Endothelial cell of hepatic sinusoid (primary cell): Measurements from ENCODE around the gene MUC5B.

Source experiments
- in situ Hi-C: cut with HindIII; loops from 2 replicates; pipeline ENCODE4 v1.10.0; 2017; ENCODE audit warnings: low sequenced_read_pairs

Gene MUC5B

GRCh38 chr11:1201395-1202153 lies 21.3 kb upstream of the MUC5B start:
- in situ Hi-C loops = loop anchor here (25.0 kb wide), 1 partner anchor 139 kb away; the partner anchor contains the start of gene MUC2

DNA sequence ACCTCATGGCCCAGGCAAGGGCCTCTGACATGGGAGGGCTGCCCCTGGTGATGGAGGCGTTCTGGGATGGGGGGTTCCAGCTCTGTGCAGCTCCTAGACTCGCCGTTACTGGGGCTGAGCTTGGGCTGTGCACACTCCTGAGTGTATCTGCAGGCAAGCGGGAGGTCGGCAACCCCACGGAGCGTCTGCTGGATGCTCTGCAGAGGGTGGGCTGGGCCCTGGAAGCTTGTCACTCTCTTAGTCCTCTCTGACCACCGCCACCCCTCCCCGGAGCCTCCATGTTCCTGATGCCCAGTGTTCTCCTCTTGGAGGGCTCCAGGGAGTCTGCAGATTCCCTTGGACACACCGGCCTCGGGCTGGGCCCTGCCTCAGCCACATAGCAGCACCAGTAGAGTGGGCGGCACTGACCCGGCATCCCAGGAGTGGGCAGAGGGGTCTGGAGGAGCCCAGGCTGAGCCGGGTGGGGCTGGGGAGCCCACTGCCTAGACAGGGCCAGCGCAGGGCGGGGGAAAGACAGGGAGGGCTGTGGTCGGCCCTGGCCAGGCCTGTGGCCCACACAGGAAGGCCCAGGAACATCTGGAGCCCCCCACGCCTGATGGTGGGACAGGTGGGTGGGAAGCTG lies 20.6 kb upstream of the MUC5B start:
- in situ Hi-C loops = loop anchor here (25.0 kb wide), 1 partner anchor 140 kb away; the partner anchor contains the start of gene MUC2

DNA sequence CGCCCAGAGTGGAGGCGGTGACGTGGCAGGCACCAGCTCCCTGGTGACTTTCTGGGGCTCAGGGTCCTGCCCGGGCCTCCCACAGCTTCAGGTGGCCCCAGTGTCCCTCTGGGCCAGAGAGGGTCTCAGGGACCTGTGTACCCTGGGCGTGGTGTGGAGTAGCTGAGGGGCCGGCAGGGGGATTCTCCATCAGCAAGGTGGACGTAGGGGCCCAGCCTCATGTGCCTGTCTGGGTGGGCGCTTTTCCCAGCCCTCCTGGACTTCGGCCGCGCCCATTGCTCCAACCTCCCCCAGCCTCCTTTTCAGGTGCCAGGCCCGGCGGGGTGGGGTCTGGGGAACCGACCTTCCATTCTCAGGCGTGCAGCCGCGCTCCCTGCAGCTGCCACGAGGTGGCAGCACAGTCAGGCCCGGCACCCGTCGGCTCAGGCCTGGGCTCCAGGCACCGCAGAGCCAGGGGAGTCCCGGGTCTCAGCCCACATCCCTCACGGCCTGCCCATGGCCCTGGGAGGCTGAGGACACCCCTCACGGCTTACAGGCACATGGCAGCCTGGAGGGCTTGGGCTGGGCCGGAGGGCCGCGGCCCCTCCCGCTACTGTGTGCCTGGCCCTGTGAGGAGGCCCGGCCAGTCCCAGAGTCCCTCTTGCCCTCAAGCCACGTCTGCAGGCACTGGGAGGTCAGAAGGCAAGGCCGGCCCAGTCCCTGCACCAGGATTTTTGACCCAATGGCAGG lies 19.9 kb upstream of the MUC5B start:
- in situ Hi-C loops = loop anchor here (25.0 kb wide), 1 partner anchor 141 kb away; the partner anchor contains the start of gene MUC2

DNA sequence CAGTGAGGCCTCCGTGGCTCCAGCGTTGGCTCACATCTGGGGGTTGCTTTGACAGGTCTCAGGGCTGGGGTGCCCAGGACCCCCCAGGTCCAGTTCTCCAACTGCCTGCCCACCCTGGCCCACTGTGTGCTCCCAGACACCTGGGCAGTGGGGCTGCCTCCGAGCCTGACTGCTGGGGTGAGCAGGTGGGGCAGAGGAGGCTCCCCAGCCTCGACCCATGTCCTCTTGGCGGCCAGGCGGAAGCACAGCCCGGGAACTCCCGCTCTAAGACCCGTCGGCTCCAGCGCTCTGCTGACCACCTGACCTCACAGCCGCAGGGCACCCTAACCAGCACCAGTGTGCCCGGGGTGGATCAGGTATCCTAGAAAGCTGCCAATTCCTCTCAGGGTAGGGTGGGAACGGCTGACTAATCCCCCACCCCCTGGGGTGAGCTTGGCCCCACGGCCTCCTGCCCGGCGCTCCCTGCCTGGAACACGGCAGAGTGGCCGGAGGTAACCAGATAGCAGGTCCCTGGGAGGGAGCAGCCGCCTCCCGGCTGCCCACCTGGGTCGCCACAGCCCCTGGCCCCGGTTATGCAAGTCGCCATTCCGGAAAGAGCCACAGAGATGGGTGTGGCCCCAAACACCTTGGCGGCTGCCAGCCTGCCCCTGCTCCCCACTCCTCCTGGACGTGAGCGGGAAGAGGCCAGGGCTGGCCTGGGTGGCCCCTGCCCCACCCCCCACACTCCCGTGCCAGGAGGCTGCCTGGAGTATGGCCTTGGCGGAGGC lies 19.2 kb upstream of the MUC5B start:
- in situ Hi-C loops = loop anchor here (25.0 kb wide), 1 partner anchor 141 kb away; the partner anchor contains the start of gene MUC2

- in situ Hi-C loops = loop anchor here (25.0 kb wide), 1 partner anchor 142 kb away; the partner anchor contains the start of gene MUC2
Observed at GRCh38 chr11:1204381-1205101, 18.3 kb upstream of the MUC5B start.

- in situ Hi-C loops = loop anchor here (25.0 kb wide), 1 partner anchor 143 kb away; the partner anchor contains the start of gene MUC2
Observed at GRCh38 chr11:1205121-1205986, 17.5 kb upstream of the MUC5B start.

GRCh38 chr11:1205987-1206331 lies 16.9 kb upstream of the MUC5B start:
- in situ Hi-C loops = loop anchor here (25.0 kb wide), 1 partner anchor 144 kb away; the partner anchor contains the start of gene MUC2

DNA sequence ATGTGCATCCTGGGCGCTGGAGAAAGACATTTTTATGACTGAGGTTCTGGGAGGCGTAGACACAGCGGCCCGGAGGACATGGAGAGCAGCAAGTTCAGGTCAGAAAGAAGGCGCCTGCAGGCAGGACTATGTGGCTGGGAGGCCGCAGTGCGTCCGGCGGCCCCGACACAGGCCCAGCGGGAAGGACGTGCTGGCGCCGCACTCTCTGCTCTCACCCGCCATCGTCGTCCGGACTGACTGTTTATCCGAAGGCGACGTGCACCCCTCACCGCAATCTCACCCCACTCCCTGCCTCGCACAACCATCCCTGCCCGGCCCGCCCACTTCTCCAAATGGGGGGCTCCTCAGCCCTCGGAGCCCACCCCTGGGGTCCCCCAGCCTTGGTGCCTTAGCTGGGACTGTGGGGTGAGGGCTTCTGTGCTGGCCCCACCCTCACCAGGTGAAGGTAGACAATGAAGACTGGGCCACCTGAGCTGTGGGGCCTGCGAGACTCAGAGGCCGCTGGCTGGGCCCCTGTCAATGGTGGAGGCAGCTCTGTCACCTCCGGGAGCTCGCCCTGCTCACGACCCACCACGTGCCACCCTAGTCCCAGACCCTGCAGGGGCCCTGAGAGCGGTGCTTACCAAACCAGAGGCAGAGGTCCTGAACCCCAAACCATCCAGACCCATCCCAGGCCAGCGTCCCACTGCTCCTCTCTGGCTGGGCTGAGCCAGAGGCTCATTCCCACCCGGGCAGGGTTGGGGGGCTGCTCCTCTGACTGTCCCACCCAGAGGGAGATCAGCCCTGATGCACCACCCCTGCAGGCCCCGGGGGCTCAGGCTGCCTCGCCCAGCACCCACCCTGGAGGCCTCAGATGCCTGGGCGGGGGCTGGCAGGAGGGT lies 16.2 kb upstream of the MUC5B start:
- in situ Hi-C loops = loop anchor here (25.0 kb wide), 1 partner anchor 144 kb away; the partner anchor contains the start of gene MUC2

DNA sequence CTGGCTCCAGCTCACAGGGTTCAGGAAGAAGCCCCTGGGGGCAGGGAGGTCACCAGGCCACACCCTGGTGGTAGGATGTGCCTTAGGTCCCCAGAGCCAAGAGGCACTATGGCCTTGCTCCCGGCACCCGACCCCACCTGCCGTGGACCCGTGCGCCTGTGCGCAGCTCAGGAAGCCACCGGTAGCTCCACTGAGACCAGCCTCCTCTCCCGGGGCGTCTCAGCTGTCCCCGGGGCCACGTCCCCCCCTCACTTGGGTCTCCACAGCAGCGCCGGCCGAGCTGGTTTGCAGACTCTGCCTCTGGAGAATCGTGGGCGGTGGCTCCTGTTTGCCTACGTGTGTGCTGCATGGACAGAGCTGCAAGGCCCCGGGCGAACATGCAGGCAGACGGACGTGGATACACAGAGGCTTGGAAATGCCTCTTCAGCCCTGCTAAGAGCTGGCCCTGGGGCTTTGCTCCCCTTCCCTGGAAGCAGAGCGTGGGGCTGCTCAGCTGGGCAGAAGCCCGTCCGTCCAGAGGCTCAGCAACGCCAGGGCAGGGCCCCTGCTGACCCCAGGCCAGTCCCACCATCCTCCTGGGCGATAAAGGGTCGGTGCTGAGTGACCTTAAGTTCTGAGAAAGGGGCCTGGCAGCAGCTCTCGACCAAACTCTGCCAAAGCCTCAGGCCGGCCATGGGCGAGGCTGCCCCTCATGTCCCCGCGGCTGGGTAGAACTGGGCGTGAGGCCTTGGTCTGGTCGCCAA lies 15.3 kb upstream of the MUC5B start:
- in situ Hi-C loops = loop anchor here (25.0 kb wide), 1 partner anchor 145 kb away; the partner anchor contains the start of gene MUC2

- in situ Hi-C loops = loop anchor here (25.0 kb wide), 1 partner anchor 146 kb away; the partner anchor contains the start of gene MUC2
Observed at GRCh38 chr11:1208144-1208393, 14.8 kb upstream of the MUC5B start.

DNA sequence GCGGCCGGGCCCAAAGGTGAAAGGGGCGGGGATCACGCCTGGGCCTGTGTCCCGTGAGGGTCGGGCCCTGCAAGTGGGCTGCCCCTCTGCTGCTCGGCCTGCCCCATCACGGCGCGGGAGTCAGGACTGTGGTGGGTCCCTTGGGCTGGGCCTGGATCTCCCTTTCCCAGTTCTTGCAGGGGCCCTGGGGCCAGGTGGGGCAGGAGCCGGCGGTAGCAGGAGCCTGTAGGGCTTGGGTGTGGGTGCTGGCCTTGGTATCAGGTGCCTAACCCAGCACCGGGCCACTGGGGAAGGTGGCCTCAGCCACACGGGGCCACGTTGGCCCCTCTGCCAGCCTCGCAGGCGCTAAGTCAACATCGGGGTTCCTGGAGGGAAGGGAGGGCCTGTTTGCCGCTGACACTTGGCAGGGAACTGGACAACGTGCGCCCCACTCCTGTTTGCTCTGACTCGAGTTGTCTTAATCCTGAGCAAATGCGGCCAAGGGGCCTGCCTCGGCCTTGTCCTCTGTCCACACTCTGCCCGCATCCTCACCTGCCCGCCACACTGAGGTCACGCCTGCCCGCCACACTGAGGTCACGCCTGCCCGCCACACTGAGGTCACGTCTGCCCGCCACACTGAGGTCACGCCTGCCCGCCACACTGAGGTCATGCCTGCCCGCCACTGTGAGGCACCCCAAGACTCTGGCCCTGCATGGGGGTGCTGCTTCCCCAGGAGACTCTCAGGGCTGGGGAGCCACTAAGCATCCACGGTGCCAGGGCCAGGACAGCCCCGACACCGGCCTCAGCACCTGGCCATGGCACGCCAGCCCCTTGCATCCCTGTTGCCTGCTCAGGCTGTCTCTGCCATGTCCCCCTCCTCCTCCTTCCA lies 14.2 kb upstream of the MUC5B start:
- in situ Hi-C loops = loop anchor here (25.0 kb wide), 1 partner anchor 146 kb away; the partner anchor contains the start of gene MUC2

DNA sequence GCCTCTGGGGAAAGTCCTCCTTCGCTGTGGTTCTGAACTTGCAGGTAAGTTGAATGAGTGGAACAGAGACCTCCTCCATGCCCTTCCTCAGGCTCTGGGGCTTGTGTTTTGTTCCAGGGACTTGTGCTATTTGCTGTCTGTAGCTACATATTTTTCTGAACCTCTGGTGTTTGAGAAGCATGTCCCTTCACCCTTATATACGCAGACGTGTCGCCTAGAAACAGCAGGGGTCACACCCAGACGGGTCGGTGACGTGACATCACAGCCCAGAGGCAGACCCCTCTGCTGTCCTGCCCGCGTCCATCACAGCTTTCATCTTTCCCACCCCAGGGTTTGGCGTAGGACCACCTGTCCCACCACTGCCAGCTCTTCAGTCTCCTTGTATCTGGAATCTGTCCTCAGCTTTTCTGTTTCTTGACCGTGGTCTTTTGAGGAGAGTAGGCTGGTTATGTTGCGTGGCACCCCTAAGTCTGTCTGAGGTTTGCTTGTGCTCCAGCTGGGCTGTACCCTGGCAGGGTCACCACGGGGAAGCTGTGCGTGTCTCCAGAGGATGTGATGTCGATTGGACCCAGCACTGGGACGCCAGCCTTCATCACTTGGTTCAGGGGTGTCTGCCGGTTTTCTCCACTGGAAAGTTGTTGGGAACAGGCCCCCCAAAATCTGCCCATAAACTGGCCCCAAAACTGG lies 13.4 kb upstream of the MUC5B start:
- in situ Hi-C loops = loop anchor here (25.0 kb wide), 1 partner anchor 147 kb away; the partner anchor contains the start of gene MUC2

DNA sequence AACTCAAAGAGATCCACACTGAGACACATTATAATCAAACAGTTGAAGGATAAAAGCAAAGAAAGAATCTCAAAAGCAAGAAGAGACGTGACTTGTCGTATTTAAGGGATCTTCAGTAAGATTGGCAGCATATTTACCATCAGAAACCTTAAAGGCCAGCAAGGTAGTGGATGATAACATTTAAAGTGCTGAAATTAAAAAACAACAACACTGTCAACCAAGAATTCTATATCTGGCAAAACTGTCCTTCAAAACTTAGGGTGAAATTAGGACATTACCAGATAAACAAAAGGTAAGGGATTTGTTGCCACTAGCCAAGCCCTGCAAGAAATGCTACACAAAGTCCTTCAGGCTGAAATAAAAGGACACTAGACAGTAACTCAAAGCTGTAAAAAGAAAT lies 11.0 kb upstream of the MUC5B start:
- in situ Hi-C loops = loop anchor here (25.0 kb wide), 1 partner anchor 150 kb away; the partner anchor contains the start of gene MUC2

DNA sequence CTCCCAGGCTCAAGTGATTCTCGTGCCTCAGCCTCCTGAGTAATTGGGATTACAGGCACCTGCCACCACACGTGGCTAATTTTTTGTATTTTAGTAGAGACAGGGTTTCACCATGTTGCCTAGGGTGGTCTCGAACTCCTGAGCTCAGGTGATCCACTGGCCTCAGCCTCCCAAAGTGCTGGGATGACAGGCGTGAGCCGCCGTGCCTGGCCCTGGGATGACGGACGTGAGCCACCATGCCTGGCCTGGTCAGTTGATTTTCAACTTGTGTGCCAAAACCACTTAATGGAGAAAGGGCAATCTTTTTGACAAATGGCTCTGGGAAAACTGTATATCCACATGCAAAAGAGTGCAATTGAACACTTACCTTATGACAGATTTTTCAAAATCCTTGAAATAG lies 7.0 kb upstream of the MUC5B start:
- in situ Hi-C loops = loop anchor here (25.0 kb wide), 1 partner anchor 154 kb away; the partner anchor contains the start of gene MUC2

DNA sequence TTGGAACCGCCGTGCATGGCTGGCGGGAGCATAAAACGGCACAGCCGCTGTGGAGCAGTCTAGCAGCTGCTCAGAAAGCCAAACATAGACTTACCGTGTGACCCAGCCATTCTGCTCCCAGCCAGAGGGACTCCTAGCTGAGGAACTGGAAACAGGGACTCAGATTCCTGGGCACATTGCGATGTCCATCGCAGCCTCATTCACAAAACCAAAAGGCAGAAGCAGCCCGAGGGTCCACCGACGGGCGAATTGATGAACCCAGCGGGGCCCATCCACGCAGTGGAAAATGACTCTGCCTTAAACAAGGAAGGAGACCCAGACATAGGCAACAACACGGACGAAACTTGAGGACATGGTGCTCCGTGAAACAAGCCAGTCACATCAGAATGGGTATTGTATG lies 5.7 kb upstream of the MUC5B start:
- in situ Hi-C loops = loop anchor here (25.0 kb wide), 1 partner anchor 155 kb away; the partner anchor contains the start of gene MUC2
